ENCODE data around the gene EIF6.

- TF ChIP-seq POLR2A (IDR thresholded peaks at IDR 0.05) (no peak), CTCF (IDR thresholded peaks at IDR 0.05) (no peak), EP300 (IDR thresholded peaks at IDR 0.05) (no peak)
Measured at GRCh38 chr20:35301426-35301825, 16.9 kb upstream of the EIF6 start.
